HEK293 (cell line): Measurements from ENCODE around the gene ALS2CL.

Experiments
- CTCF ChIA-PET: fragments of 350-600 bp; formaldehyde crosslinking; extraction: SDS; loops from one replicate; lab custom pipeline; 2021; ENCODE audit warnings: antibody characterized with exemption; lab: Yijun Ruan, JAX
- POLR2A ChIA-PET: fragments of 300-600 bp; formaldehyde crosslinking; extraction: SDS; loops from one replicate; lab custom pipeline; 2020; ENCODE audit warnings: antibody characterized with exemption, inconsistent platforms; lab: Yijun Ruan, JAX
- H3K27ac ChIP-seq: fragments of 200-500 bp; sonication (Bioruptor generic); 2 replicates; pipeline ENCODE4 v1.5.1; 2014; ENCODE audit warnings: low read depth, low read length, control low read depth, inconsistent platforms; ENCODE audit errors: extremely low read depth
- H3K36me3 ChIP-seq, 2 experiments: fragments of 200-500 bp in 1 of 2; sonication (Bioruptor generic) in 1 of 2; 1 replicate in 1 of 2; 2 replicates in 1 of 2; pipeline ENCODE4 v1.5.1; 2014 to 2017; ENCODE audit warnings: inconsistent platforms in 2 of 2, low read length in 2 of 2; ENCODE audit not compliant: control insufficient read depth in 2 of 2, insufficient read depth in 1 of 2
- H3K4me1 ChIP-seq: fragments of 200-500 bp; sonication (Bioruptor generic); 2 replicates; pipeline ENCODE4 v1.5.1; 2014; ENCODE audit warnings: mild to moderate bottlenecking, low read length, inconsistent platforms; ENCODE audit not compliant: control insufficient read depth, insufficient read depth
- H3K4me3 ChIP-seq: 2 replicates; pipeline ENCODE4 v1.5.1; 2011; ENCODE audit warnings: low read depth, mild to moderate bottlenecking, control low read depth, low read length, moderate library complexity
- H3K9me3 ChIP-seq: fragments of 200-500 bp; sonication (Bioruptor generic); 2 replicates; pipeline ENCODE4 v1.5.1; 2014; ENCODE audit warnings: low read depth, low read length, inconsistent platforms; ENCODE audit not compliant: control insufficient read depth, insufficient read depth
- BCL11B ChIP-seq: fragments of 450-650 bp; formaldehyde crosslinking; IDR thresholded peaks from 2 replicates; pipeline ENCODE4 v1.5.1; 2016; ENCODE audit warnings: low read depth, missing biosample characterization, missing genetic modification characterization
- GLI2 ChIP-seq: fragments of 450-650 bp; formaldehyde crosslinking; IDR thresholded peaks from 2 replicates; pipeline ENCODE4; 2017; ENCODE audit warnings: missing biosample characterization, missing genetic modification characterization, low read depth, borderline replicate concordance
- GLIS2 ChIP-seq: fragments of 450-650 bp; formaldehyde crosslinking; IDR thresholded peaks from 2 replicates; pipeline ENCODE4 v1.5.1; 2016; ENCODE audit warnings: missing biosample characterization, missing genetic modification characterization
- INSM2 ChIP-seq: fragments of 450-650 bp; formaldehyde crosslinking; IDR thresholded peaks from 2 replicates; pipeline ENCODE4 v1.5.1; 2016; ENCODE audit warnings: missing biosample characterization, missing genetic modification characterization
- KLF1 ChIP-seq: fragments of 450-650 bp; formaldehyde crosslinking; IDR thresholded peaks from 2 replicates; pipeline ENCODE4 v1.5.1; 2016; ENCODE audit warnings: missing biosample characterization, missing genetic modification characterization
- KLF9 ChIP-seq: fragments of 450-650 bp; formaldehyde crosslinking; IDR thresholded peaks from 2 replicates; pipeline ENCODE4 v1.5.1; 2016; ENCODE audit warnings: missing biosample characterization, missing genetic modification characterization, low read depth
- MEIS1 ChIP-seq: sonication (generic); formaldehyde crosslinking; IDR thresholded peaks from 2 replicates; pipeline ENCODE4 v1.8.1; 2022; ENCODE audit warnings: missing genetic modification reagents, mild to moderate bottlenecking, borderline replicate concordance
- PRDM6 ChIP-seq: fragments of 450-650 bp; formaldehyde crosslinking; IDR thresholded peaks from 2 replicates; pipeline ENCODE4 v1.5.1; 2017; ENCODE audit warnings: missing biosample characterization, missing genetic modification characterization
- ZBTB10 ChIP-seq: fragments of 450-650 bp; formaldehyde crosslinking; IDR thresholded peaks from 2 replicates; pipeline ENCODE4 v1.5.1; 2016; ENCODE audit warnings: missing biosample characterization, missing genetic modification characterization
- ZFHX2 ChIP-seq: fragments of 450-650 bp; formaldehyde crosslinking; conservative IDR thresholded peaks from 2 replicates; pipeline ENCODE4 v1.5.1; 2016; ENCODE audit warnings: missing biosample characterization, missing genetic modification characterization
- ZFP3 ChIP-seq: fragments of 450-650 bp; formaldehyde crosslinking; IDR thresholded peaks from 2 replicates; pipeline ENCODE4 v1.5.1; 2016; ENCODE audit warnings: low read depth, missing biosample characterization, missing genetic modification characterization
- ZNF10 ChIP-seq: fragments of 450-650 bp; formaldehyde crosslinking; IDR thresholded peaks from 2 replicates; pipeline ENCODE4 v1.5.1; 2017; ENCODE audit warnings: missing biosample characterization, missing genetic modification characterization
- ZNF157 ChIP-seq: fragments of 450-650 bp; formaldehyde crosslinking; IDR thresholded peaks from 2 replicates; pipeline ENCODE4 v1.5.1; 2016; ENCODE audit warnings: missing biosample characterization, missing genetic modification characterization
- ZNF19 ChIP-seq: fragments of 450-650 bp; formaldehyde crosslinking; IDR thresholded peaks from 2 replicates; pipeline ENCODE4; 2016; ENCODE audit warnings: missing biosample characterization, missing genetic modification characterization, low read depth
- ZNF248 ChIP-seq: fragments of 450-650 bp; formaldehyde crosslinking; IDR thresholded peaks from 2 replicates; pipeline ENCODE4 v1.5.1; 2017; ENCODE audit warnings: missing biosample characterization, missing genetic modification characterization
- ZNF302 ChIP-seq: fragments of 450-650 bp; formaldehyde crosslinking; IDR thresholded peaks from 2 replicates; pipeline ENCODE4 v1.5.1; 2016; ENCODE audit warnings: missing biosample characterization, missing genetic modification characterization, low read depth
- ZNF354C ChIP-seq: fragments of 450-650 bp; formaldehyde crosslinking; IDR thresholded peaks from 2 replicates; pipeline ENCODE4 v1.5.1; 2016; ENCODE audit warnings: missing biosample characterization, missing genetic modification characterization, low read depth, borderline replicate concordance
- ZNF394 ChIP-seq: fragments of 450-650 bp; formaldehyde crosslinking; IDR thresholded peaks from 2 replicates; pipeline ENCODE4 v1.5.1; 2016; ENCODE audit warnings: missing biosample characterization, missing genetic modification characterization, mild to moderate bottlenecking, moderate library complexity, borderline replicate concordance
- ZNF449 ChIP-seq: fragments of 450-650 bp; formaldehyde crosslinking; IDR thresholded peaks from 2 replicates; pipeline ENCODE4 v1.5.1; 2017; ENCODE audit warnings: missing biosample characterization, mild to moderate bottlenecking, missing genetic modification characterization, moderate library complexity
- ZNF48 ChIP-seq: fragments of 450-650 bp; formaldehyde crosslinking; IDR thresholded peaks from 2 replicates; pipeline ENCODE4 v1.5.1; 2016; ENCODE audit warnings: missing biosample characterization, missing genetic modification characterization
- ZNF596 ChIP-seq: fragments of 450-650 bp; IDR thresholded peaks from 2 replicates; pipeline ENCODE4 v1.5.0; 2018; ENCODE audit warnings: missing biosample characterization, mild to moderate bottlenecking, missing genetic modification characterization, moderate library complexity
- ZNF600 ChIP-seq: fragments of 450-650 bp; formaldehyde crosslinking; IDR thresholded peaks from 2 replicates; pipeline ENCODE4 v1.5.1; 2016; ENCODE audit warnings: missing biosample characterization, missing genetic modification characterization
- ZNF624 ChIP-seq: fragments of 450-650 bp; formaldehyde crosslinking; IDR thresholded peaks from 2 replicates; pipeline ENCODE4 v1.5.1; 2017; ENCODE audit warnings: missing biosample characterization, missing genetic modification characterization
- ZNF660 ChIP-seq: fragments of 450-650 bp; IDR thresholded peaks from 2 replicates; pipeline ENCODE4 v1.5.1; 2018; ENCODE audit warnings: missing biosample characterization, mild to moderate bottlenecking, missing genetic modification characterization
- ZNF837 ChIP-seq: fragments of 450-650 bp; formaldehyde crosslinking; IDR thresholded peaks from 2 replicates; pipeline ENCODE4 v1.5.1; 2016; ENCODE audit warnings: missing biosample characterization, missing genetic modification characterization
- ZSCAN4 ChIP-seq: fragments of 450-650 bp; formaldehyde crosslinking; IDR thresholded peaks from 2 replicates; pipeline ENCODE4 v1.5.1; 2017; ENCODE audit warnings: missing biosample characterization, missing genetic modification characterization

Gene ALS2CL

GRCh38 chr3:46731795-46732194 is 38.3 kb upstream of the ALS2CL start:
- H3K27ac ChIP-seq, result no peak overlapping the region
- no peak overlapping the region for H3K4me3 ChIP-seq
- ChIA-PET CTCF (no interaction called here), POLR2A (no interaction called here)
- H3K4me1 ChIP-seq, result no peaks in the 10 kb centered on the region
- no peaks in the 10 kb centered on the region for H3K9me3 ChIP-seq
- H3K36me3 ChIP-seq, result no peaks in the 10 kb centered on the region
- no peak for TF ChIP-seq INSM2
- no peak for TF ChIP-seq ZBTB10
- no peak for TF ChIP-seq ZNF660 (tag by site-specific recombination)
- TF ChIP-seq ZNF449, result no peak
- no peak for TF ChIP-seq ZNF394 (tag by site-specific recombination)
- TF ChIP-seq ZNF19 (tag by site-specific recombination), result no peak
- no peak for TF ChIP-seq ZFHX2 (tag by site-specific recombination)
- TF ChIP-seq KLF9 (tag by site-specific recombination), result no peak
- no peak for TF ChIP-seq ZNF596 (tag by site-specific recombination)
- no peak for TF ChIP-seq ZFP3 (tag by site-specific recombination)
- no peak for TF ChIP-seq ZNF10
- no peak for TF ChIP-seq MEIS1 (CRISPR knock-in tag)
- no peak for TF ChIP-seq ZNF837 (tag by site-specific recombination)
- TF ChIP-seq ZNF600, result no peak
- no peak for TF ChIP-seq BCL11B
- no peak for TF ChIP-seq ZNF48 (tag by site-specific recombination)
- no peak for TF ChIP-seq ZNF248 (tag by site-specific recombination)
- TF ChIP-seq GLI2 (tag by site-specific recombination), result no peak
- no peak for TF ChIP-seq ZNF302 (tag by site-specific recombination)
- TF ChIP-seq, all 188 proteins: peak for 0

- CTCF ChIA-PET, result interaction anchor here (1.0 kb wide), 1 partner anchor 26 kb away, joined by 3 read pairs; no protein-coding TSS in a partner anchor
- no peak for TF ChIP-seq ZNF624 (tag by site-specific recombination)
- TF ChIP-seq KLF1 (tag by site-specific recombination), result no peak
- peak; percentile 77 for TF ChIP-seq PRDM6 (tag by site-specific recombination)
- TF ChIP-seq INSM2, result no peak
- no peak for TF ChIP-seq GLIS2 (tag by site-specific recombination)
- TF ChIP-seq ZSCAN4 (tag by site-specific recombination), result no peak
- no peak for TF ChIP-seq ZNF157 (tag by site-specific recombination)
- no peak for TF ChIP-seq ZNF354C (tag by site-specific recombination)
- POLR2A ChIA-PET, result no interaction called here
Observed at GRCh38 chr3:46730819-46731218, 37.3 kb upstream of the ALS2CL start.

More at GRCh38 chr3:46730819-46731218, 37.3 kb upstream of the ALS2CL start:
- H3K9me3 ChIP-seq, result no peaks in the 10 kb centered on the region
- H3K4me3 ChIP-seq, result no peak overlapping the region
- no peaks in the 10 kb centered on the region for H3K4me1 ChIP-seq
- H3K36me3 ChIP-seq, result no peaks in the 10 kb centered on the region
- no peak overlapping the region for H3K27ac ChIP-seq
